ENCODE data around the gene ADAMTS6.

DNA sequence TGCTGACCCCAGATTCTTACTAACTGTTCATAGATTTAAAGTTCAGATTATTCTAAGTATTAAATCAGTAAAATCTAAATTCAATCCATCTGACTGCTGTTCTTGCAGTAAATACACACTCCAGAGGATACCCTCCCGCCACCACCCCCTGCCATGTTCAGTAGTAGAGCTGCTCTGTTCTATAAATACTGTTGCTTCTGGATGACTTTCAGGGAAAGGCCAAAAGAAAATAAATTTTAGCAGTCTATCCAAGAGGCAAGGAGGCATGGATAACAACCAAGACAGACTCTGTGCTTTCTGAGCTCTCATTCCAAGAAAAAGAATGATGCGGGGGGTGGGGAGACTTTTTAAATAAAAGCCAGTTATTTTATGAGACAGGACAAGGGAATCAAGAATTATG, 115.1 kb downstream of the ADAMTS6 start:
- no peak for TF ChIP-seq POLR2A (IDR thresholded peaks at IDR 0.05; ENCODE audit: low read length)
- TF ChIP-seq GATA1 (IDR thresholded peaks at IDR 0.05; ENCODE audit: low read depth, low read length) = no peak
